AG04449 (cell line): ENCODE results near the gene TPSB2.

Source experiments
- CTCF ChIA-PET: fragments of 350-600 bp; formaldehyde crosslinking; extraction: SDS; loops from one replicate; lab custom pipeline; 2021; ENCODE audit warnings: antibody characterized with exemption; lab: Yijun Ruan, JAX
- POLR2A ChIA-PET: fragments of 400-600, 350-600 bp; formaldehyde crosslinking; extraction: SDS; loops from one replicate; lab custom pipeline; 2020; ENCODE audit warnings: antibody characterized with exemption, inconsistent platforms; lab: Yijun Ruan, JAX
- DNase-seq: peaks from one replicate; pipeline ENCODE4 v3.0.0-alpha.2; 2010; ENCODE audit warnings: low read depth, low spot score
- H3K4me3 ChIP-seq: 2 replicates; pipeline ENCODE4 v1.5.1; 2011; ENCODE audit warnings: low read depth, mild to moderate bottlenecking, control low read depth, low read length
- CTCF ChIP-seq: IDR thresholded peaks from one replicate; pipeline ENCODE4 v1.5.1; 2011; ENCODE audit warnings: mild to moderate bottlenecking, moderate library complexity, low read length, control low read depth, inconsistent platforms; ENCODE audit not compliant: insufficient read depth; ENCODE audit errors: missing control alignments

TPSB2 gene

GRCh38 chr16:1262210-1262845 is 32.3 kb upstream of the TPSB2 start:
- no peak for DNase-seq
- H3K4me3 ChIP-seq = no peak overlapping the region
- ChIA-PET CTCF (no interaction called here), POLR2A (no interaction called here)
- TF ChIP-seq CTCF = no peak

DNA sequence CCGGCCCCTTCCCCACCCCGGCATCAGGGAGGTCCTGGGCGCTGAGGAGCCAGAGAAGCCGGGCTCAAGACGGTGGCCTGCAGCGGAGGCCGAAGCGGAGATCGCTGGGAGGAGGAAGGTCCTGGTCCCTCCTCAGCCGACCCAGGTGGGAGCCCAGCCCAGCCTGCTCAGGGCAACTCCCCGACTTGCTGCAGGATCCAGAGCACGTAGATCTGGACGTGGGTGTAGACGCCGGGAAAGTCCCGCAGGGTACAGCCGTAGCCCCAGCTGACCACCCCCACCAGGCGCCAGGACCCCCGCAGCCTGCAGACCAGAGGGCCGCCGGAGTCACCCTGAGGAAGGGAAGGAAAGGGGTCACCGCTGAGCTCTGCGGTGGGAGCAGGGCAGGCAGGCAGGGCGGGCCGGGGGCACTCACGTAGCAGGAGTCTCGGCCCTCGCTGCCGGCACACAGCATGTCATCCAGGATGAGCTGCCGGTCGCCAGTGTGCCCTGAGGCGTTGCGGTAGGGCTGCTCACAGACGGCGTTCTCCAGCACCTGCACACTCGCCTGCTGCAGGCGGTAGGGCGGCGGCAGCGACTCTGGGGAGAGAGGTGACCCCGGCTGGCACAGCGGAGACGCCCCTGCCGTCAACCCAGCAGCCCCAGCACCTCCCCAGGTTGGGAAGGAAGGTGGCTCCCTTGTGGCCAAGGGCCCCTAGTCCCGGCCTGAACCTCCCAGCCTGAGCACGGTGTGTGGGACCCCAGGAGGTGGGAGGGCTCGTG is 31.3 kb upstream of the TPSB2 start:
- CTCF ChIA-PET = no interaction called here
- TF ChIP-seq CTCF = no peak
- POLR2A ChIA-PET = no interaction called here
- no peak for DNase-seq
- H3K4me3 ChIP-seq = no peak overlapping the region

- DNase-seq = no peak
- TF ChIP-seq CTCF = no peak
- no peak overlapping the region for H3K4me3 ChIP-seq
- CTCF ChIA-PET = no interaction called here
- POLR2A ChIA-PET = no interaction called here
Measured at GRCh38 chr16:1260101-1260680, 30.2 kb upstream of the TPSB2 start.

DNA sequence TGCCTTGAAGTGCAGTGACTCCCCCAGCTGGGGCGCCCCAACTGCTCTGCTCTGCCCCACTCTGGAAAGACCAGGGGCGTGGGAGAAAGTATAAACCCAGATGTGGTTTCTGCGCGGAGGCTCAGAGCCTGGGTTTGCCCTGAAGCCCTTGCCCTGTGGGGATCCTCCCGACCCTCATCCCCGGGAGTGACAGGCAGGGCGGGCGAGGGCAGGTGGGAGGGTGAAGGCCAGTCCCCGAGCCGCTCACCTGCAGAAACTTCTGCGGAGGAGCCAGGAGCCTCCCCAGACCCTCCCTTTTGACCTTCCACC is 29.7 kb upstream of the TPSB2 start:
- POLR2A ChIA-PET = no interaction called here

DNA sequence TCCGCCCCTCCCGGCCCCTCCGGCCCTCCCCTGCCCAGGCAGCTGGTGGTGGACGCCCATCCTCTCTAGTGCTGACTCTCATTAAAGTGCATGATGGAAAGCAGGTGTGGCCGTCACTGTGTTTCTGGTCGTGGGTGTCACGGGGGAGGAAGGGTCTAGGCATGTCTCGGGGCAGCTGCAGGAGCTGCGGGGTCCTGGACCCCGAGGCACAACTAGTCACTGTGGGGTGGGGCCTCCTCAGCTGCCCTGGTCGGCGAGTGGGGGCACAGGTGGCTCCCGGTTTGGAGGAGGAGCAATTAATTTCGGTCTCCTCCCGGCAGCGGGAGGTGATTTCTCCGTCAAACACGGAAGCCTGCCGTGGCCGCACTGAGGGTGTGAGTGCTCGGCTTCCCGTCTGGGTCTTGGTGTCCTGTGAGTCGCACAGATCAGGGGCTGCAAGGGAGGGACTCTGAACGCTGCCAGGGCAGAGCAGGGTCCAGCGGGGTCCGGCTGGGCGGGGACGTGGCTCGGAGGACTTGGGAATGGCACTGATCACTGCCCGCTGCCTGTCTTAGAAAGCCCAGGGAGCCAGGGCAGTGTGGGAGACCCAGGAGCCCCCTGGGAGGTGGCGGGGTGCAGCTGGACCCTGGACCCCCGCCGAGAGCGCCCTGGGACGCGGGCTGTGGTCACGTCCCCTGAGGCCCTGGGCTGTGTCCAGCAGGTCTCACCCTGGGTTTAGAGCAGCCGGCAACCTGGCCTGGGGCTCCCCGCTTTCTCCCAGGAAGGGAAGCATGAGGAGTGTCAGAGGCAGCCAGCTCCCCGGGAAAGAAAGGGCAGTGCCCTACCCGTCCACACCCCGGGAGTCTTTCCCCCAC is 29.1 kb upstream of the TPSB2 start:
- no peak for TF ChIP-seq CTCF
- no peak overlapping the region for H3K4me3 ChIP-seq
- POLR2A ChIA-PET = no interaction called here
- CTCF ChIA-PET = no interaction called here
- no peak for DNase-seq

More for the DNA sequence above, 29.7 kb upstream of the TPSB2 start:
- CTCF ChIA-PET = no interaction called here
- H3K4me3 ChIP-seq = no peak overlapping the region
- TF ChIP-seq CTCF = no peak
- DNase-seq = no peak

DNA sequence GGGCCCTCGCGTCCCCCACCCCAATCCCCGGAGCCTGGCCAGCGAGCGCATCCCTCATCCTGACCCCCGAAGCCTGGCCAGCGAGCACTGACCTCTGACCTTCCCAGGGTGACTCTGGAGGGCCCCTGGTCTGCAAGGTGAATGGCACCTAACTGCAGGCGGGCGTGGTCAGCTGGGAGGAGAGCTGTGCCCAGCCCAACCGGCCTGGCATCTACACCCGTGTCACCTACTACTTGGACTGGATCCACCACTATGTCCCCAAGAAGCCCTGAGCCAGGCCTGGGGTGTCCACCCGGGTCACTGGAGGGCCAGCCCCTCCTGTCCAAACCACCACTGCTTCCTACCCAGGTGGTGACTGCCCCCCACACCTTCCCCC is 28.2 kb upstream of the TPSB2 start:
- ChIA-PET CTCF (interaction anchor here (1.1 kb wide), 1 partner anchor 20 kb away, joined by 3 read pairs; no protein-coding TSS in a partner anchor), POLR2A (no interaction called here)
- no peak overlapping the region for H3K4me3 ChIP-seq
- no peak for TF ChIP-seq CTCF
- no peak for DNase-seq
